GM21717 (cell line): Measurements from ENCODE around the gene WWOX.
A peak's percentile ranks its signal among the peaks of the same experiment; 100 is the strongest.

Experiments
- ATAC-seq: cut with Tn5 transposase; IDR thresholded peaks from one replicate; pipeline ENCODE4 v1.9.1; 2021; ENCODE audit warnings: mild to moderate bottlenecking, moderate library complexity; ENCODE audit not compliant: unreplicated experiment

Gene WWOX

DNA sequence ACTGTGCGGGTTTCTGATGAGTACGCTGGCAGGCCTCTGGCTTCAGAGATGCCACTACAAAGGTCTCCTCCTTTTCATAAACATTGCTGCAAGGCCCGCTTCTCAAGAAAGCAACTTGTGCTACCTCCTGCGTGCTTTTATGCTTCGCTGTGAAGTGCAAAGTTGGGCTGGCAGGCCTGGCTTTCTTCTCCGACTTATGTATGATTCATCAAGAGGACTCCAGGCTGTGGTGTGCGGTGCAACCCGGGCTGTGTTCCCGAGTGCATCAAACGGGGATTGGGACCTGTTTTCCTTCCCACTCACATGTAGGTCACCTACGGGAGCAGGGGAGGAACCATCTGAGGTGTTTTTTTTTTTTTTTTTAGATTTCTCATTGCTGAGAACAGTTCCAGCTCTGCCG, 534.1 kb downstream of the WWOX start:
- ATAC-seq, result no peak

DNA sequence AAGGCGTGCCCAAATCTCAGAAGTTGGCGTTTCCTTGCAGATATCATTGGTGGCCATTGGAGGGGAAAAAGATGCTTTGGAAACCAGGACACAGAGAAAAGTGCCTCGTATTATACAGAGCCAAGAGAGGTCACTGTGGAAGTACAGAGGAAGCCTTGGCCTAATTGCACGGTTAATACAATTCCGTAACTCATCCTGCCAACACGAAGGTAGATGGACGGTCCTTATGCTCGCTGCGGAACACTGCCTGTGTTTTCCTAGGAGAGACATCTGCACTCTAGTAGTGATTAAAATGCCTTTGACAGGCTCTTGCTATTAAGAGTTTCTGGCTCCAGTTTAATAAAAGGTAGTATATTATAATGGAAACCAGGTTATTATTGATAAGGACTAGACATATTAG, 536.4 kb downstream of the WWOX start:
- no peak for ATAC-seq

DNA sequence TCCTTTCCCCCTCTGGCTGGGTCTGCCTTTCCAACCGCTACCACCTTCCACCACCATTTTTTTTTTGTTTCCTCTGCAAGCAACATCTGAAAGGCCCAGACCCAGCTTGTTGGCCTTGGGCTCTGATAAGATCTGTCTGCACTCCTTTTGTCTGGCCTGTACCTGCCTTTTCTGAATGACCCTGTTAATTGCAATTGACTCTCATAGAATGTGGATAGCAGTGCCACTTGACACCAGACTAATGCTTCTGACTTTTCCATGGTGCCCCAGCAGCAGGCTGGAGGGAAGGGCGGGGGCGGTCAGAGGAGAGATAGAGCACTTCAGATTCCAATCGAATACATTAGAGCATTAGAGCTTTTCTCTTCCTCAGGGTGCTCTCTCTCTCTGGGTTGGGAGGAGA, 538.9 kb downstream of the WWOX start:
- no peak for ATAC-seq

GRCh38 chr16:78639775-78640174, 540.3 kb downstream of the WWOX start:
- ATAC-seq, result peak; percentile 52

- ATAC-seq, result no peak
These were observed 541.4 kb downstream of the WWOX start for GRCh38 chr16:78640886-78641285.

GRCh38 chr16:78641433-78641832, 542.0 kb downstream of the WWOX start:
- no peak for ATAC-seq

DNA sequence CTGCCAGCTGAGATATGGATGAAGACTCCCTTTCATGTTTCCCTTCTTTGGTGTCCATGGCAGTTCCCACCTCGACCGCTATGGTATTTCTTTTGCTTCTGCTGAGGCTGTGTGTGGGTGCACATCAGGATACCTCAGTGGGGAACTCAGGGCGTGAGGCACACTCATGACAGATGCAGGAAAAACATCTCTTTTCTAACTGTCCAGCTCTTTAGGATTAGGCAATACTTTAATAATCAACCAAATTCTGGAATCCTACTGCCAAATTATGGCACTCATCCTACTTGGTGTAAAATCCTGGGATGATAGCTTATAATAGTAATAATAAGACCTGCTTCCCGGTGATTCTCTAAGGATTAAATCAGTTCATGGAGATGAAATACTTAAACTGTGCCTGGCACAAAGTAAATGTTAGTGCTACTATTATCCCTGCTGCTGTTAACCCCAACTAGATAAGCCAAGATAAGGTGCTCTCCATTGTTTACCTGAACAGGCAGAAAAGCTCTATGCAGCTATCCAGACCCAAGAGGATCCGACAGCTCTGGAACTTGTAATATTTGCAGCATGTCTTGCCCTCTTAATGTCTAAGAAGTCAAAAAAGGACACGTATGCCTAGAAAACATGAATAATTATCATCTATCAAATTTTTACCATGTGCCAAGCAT, 543.3 kb downstream of the WWOX start:
- ATAC-seq, result no peak

DNA sequence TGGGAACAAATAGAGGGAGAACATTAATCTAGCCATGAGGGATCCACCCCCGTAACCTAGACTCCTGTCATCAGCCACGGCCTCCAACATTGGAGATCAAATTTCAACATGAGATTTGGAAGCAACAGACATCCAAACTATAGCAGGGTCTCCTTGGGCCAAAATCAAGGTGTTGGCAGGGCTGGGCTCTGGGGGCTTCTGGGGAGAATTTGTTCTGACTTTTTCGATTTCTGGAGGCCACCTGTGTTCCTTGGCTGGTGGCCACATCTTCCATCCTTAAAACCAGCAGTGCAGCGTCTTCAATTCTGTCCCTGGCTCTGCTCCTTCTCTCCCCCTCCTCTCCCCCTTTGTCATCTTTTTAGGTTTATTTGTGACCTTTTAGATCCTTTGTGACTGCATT, 546.2 kb downstream of the WWOX start:
- no peak for ATAC-seq

DNA sequence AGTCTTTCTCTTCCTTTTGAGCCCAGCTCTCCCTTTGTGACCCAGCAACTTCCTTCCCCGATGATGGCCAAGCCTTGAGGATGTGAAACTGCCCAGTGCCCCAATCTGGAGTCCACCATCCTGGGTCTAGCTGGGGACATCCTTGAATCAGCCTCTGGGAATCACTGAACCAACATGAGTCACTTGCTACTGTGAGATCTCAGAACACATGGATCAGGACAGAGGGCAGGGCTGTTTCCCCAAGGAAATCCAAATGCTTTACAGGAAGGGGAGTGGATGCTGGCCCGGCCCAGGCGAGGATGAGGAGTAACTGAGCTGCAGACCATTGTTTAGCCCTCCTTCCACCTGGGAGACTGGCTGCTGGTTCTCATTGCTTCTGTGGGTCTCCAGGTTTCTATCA, 547.6 kb downstream of the WWOX start:
- no peak for ATAC-seq

DNA sequence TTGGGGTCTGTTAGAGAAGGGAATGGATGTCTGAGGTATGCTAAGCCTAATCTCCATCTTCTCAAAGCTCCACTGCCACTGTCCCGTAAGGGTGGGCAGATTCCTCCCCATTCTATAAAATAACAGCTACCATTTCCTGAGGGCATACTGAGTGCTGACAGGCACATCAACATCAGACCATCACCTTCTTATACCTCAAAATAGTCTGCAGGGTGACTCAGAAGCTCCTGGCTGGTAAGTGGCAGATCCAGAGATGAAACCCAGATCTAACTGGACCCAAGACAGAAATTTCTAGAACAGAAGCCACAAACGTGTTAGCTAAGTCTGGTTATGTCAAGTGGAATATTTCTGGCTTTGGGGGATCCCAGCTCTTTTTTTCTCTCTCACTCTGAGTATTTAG, 548.0 kb downstream of the WWOX start:
- no peak for ATAC-seq

DNA sequence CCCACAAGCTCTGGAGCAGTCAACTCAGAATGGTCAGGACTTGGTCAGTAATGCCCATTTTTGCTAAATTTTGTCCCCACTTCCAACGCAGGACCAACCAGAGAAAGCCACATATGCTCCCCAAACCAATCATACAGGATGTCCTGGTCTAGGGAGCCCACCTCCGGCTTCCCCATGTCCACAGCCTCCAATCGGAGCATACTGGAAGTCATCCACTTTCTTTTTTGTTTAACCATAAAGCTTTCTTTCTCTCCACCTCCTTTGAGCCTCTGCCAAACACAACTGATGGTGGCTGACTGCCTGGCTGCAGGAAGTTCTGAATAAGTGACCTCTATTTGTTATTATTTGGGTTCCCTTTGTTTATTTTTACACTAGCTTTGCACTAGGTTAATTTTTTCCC, 549.1 kb downstream of the WWOX start:
- no peak for ATAC-seq

GRCh38 chr16:78650339-78651074, 551.1 kb downstream of the WWOX start:
- no peak for ATAC-seq

GRCh38 chr16:78654929-78655328, 555.5 kb downstream of the WWOX start:
- ATAC-seq, result no peak

DNA sequence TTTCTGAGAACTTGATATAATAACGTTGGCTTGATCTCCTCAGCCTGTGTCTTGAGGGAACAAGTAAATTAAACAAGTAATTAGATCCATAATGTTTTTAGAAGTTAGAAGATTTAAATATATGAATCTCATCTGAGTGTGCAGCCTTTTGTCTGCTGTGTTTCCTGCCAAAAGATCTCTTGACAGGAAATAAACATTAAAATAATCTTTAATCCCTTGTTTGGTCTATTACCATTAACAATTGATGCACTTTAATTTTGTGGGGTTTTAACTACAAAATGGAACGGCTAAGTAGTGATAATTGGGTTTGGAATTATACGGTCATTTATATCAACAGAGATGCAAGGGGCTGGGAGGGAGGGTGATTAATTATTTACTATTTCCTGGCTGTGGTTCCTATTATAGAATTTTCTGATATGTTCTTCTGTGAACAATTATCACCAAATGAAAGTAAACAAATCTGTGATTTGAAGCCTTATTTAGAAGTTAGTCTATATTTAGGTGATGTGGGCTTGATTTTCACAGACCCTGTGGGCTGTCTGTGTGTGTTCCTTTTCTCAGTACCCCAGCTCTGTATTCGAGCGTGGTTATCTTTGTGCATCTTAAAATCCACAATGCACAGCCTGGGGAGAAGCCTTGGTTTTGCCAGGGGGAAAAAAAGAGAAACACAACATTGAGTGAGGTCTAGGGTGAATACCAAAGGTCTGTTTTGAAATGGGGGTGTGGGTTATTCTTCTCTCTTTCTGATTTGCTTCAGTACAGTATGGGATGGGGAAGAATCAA, 556.1 kb downstream of the WWOX start:
- no peak for ATAC-seq

GRCh38 chr16:78656887-78657286, 557.4 kb downstream of the WWOX start:
- ATAC-seq, result no peak

DNA sequence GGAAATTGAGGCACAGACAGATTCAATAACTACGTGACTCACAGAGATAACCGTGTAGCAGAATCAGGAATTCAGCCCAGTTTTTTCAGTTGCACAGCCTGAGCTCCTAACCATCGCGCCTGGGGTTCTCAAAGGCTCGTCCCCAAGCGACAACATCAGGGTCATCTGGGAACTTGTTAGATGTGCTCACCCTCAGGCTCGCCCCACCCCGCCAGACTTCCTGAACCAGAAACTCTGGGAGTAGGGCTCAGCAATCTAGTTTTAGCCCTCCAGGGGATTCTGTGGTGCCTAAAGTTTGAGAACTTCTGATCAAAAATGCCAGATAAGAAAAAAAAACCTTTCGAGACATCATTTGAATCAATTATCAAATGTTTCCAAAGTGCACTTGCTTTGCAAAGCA, 559.8 kb downstream of the WWOX start:
- ATAC-seq, result no peak

DNA sequence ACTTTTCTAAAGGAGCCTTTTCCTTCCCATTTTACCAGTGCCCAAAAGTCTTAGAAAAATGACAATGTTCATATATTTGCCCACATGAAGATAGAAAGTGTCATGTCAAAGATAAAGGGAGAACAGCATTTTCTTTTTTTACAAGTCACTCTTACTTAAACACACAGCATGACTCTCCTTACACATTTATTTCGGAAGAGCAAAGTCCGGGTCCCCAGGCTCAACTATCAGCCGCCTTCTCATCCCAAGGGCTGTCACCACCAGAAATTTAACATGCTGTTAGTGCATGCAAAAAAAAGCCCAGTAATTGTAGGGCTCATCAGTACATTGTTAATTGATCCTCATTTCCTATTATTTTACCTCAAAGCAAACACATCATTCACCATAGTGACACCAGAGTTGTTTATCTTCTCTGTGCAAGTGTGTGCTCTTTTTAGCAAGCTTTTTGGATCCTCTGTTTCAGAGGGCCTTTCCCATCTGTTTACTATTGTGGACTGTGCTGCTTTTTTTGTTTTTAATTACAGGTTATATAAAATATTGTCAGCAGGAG, 560.3 kb downstream of the WWOX start:
- ATAC-seq, result no peak

- ATAC-seq, result no peak
These were observed 561.3 kb downstream of the WWOX start for GRCh38 chr16:78660795-78661194.

GRCh38 chr16:78663690-78664089, 564.2 kb downstream of the WWOX start:
- no peak for ATAC-seq

- no peak for ATAC-seq
These were observed 565.6 kb downstream of the WWOX start for GRCh38 chr16:78664811-78665772.

DNA sequence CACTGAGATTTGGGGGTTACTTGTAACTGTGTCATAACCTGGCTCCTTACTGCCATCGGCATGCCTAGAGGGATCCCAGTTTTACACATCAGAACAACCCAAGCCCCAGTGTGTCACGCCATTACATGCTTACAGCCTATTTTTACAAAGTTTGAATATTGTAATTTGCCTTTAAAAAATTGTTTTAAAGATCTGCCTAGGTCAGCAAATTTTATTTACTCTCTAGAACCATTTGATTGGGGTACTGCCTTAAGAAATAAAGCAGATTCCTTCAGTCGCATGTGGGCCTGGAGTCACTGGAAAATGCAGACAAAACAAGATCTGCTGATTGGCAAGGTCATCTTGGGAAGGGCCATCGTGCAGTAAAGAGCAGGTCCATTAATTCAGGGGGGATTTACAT, 566.9 kb downstream of the WWOX start:
- no peak for ATAC-seq
